GM13976 (cell line): Measurements from ENCODE around the gene SSH2.

Source experiments
- DNase-seq: peaks from one replicate; pipeline ENCODE4 v3.0.0; 2012; ENCODE audit warnings: low spot score
- in situ Hi-C: fragments of 300-500 bp; cut with MboI; formaldehyde crosslinking; loops from one replicate; pipeline ENCODE4 v1.12.0; 2022; ENCODE audit warnings: low sequenced_read_pairs, mixed read lengths, inconsistent platforms; ENCODE audit not compliant: unreplicated experiment
- TF ChIP-seq, protein P1 (sequence below): IDR thresholded peaks from 2 replicates; pipeline ENCODE4 v1.5.1; 2012; ENCODE audit warnings: borderline replicate concordance, mild to moderate bottlenecking; ENCODE audit not compliant: insufficient read depth; ENCODE audit errors: extremely low read depth, missing control alignments, control extremely low read depth

The SSH2 gene

DNA sequence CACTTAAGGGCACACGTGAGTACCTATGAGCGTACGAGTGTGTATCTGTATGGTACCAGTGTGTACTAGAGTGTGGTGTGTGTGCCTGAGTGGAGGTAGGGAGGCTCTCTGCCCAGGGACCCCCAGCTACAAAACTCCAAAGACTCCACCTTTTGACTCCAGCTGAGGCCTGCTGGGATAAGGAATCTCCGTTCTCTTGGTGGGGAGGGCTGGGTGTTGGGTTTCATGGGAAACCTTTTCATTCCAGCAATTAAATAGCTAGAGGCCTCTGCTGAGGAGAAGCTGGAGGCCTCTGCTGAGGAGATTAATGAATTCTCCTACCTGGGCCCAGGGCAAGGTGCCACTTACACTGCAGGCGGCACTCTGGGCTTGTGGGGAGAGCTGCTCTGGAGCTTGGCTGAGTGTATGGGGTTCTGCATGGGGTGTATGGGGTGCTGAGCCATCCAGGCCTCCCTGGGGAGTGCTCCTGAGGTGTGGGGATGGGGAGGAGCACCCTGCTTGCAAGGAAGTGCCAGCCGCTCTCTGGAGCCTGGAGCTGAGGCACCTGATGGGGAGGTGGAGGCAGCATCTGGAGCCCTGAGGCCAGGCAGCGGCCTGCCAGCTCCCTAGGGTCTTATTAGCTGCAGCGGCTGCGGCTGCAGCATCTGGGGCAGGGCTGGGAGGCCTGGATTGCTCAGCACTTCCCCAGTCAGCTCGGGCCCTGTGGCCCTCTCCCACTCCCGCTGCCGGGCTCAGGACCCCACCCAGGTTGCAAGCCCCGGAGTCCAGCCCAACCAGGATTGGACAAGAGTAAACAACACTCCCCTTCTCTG lies 332.5 kb downstream of the SSH2 start:
- no peak for DNase-seq
- TF ChIP-seq, protein P1, sequence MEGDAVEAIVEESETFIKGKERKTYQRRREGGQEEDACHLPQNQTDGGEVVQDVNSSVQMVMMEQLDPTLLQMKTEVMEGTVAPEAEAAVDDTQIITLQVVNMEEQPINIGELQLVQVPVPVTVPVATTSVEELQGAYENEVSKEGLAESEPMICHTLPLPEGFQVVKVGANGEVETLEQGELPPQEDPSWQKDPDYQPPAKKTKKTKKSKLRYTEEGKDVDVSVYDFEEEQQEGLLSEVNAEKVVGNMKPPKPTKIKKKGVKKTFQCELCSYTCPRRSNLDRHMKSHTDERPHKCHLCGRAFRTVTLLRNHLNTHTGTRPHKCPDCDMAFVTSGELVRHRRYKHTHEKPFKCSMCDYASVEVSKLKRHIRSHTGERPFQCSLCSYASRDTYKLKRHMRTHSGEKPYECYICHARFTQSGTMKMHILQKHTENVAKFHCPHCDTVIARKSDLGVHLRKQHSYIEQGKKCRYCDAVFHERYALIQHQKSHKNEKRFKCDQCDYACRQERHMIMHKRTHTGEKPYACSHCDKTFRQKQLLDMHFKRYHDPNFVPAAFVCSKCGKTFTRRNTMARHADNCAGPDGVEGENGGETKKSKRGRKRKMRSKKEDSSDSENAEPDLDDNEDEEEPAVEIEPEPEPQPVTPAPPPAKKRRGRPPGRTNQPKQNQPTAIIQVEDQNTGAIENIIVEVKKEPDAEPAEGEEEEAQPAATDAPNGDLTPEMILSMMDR: no peak
- in situ Hi-C loops: no loop called here

- TF ChIP-seq, protein P1: no peak
- in situ Hi-C loops: no loop called here
- no peak for DNase-seq
Measured at GRCh38 chr17:29596811-29597210, 333.2 kb downstream of the SSH2 start.

- no peak for DNase-seq
- in situ Hi-C loops: no loop called here
- TF ChIP-seq, protein P1: no peak
Measured at GRCh38 chr17:29595943-29596774, 333.9 kb downstream of the SSH2 start.

- in situ Hi-C loops: no loop called here
- TF ChIP-seq, protein P1: no peak
- no peak for DNase-seq
Measured at GRCh38 chr17:29595107-29595942, 334.7 kb downstream of the SSH2 start.

DNA sequence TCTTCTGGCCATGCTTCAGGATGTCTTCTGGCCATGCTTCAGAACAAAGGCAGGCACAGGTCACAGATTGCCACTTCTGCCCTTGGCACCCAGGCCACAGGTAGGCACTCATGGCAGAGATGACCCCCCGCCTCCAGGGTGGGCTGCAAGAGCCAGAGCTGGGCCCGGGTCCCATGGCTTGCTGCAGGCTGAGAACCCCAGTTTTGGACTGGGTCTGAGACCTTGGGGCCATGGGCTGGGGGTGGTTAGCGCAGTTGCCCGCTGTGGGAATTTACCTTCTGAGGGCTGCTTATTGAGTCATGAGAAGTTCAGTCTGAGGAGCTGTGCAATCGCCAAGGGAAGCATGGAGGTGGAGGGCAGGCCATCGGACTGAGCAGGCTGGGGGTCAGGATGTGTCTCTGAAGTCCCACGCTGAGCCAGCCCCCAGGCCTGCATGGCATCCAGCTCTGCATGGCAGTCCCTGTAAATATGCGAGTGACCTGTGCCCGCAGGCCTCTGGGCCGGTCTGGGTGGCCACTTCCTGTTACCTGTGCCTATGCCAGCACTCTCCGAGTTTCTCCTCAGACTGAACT lies 335.4 kb downstream of the SSH2 start:
- no peak for DNase-seq
- TF ChIP-seq, protein P1: no peak
- in situ Hi-C loops: no loop called here
